ENCODE data around the gene DYNC1I1. TPM values are rescaled to one million over a fixed set of nuclear protein-coding genes. Genes with fewer than 3 reads are reported as not detected.

DYNC1I1 gene
- total RNA-seq, 4 donors from 2014 or later = 7.8 to 21.3 (median 11.6) TPM

GRCh38 chr7:95794917-95795515 lies 22.7 kb downstream of the DYNC1I1 start:
- peak in 1 of 5 experiments; percentile 9 for TF ChIP-seq CTCF (IDR thresholded peaks at IDR 0.05 in 4 of 5, conservative IDR thresholded peaks at IDR 0.05 in 1 of 5)
- no peak for TF ChIP-seq POLR2A (IDR thresholded peaks at IDR 0.05)
- intact Hi-C loops (cut with DNase I; ENCODE audit: low total_unique reads) = no loop called here
- no peaks in the 10 kb centered on the region for H3K36me3 ChIP-seq
- no peaks in the 10 kb centered on the region for H3K4me1 ChIP-seq
- ATAC-seq (no peak), DNase-seq (no peak)
- H3K27ac ChIP-seq = no peak overlapping the region
- in situ Hi-C loops (cut with MboI; ENCODE audit: low sequenced_read_pairs in 4 of 4) = no loop called here
- no peaks in the 10 kb centered on the region for H3K9me3 ChIP-seq
- no peak overlapping the region for H3K4me3 ChIP-seq
- H3K27me3 ChIP-seq = no peaks in the 10 kb centered on the region

GRCh38 chr7:95796617-95797016 lies 24.3 kb downstream of the DYNC1I1 start:
- no peak for DNase-seq
- Histone ChIP-seq H3K27me3 (no peaks in the 10 kb centered on the region), H3K27ac (no peak overlapping the region), H3K9me3 (no peaks in the 10 kb centered on the region), H3K4me1 (no peaks in the 10 kb centered on the region), H3K36me3 (no peaks in the 10 kb centered on the region), H3K4me3 (no peak overlapping the region)
- no peak for ATAC-seq
- in situ Hi-C loops (cut with MboI; ENCODE audit: low sequenced_read_pairs in 4 of 4) = no loop called here
- TF ChIP-seq CTCF (IDR thresholded peaks at IDR 0.05 in 4 of 5, conservative IDR thresholded peaks at IDR 0.05 in 1 of 5) (no peak), POLR2A (IDR thresholded peaks at IDR 0.05) (no peak)
- intact Hi-C loops (cut with DNase I; ENCODE audit: low total_unique reads) = no loop called here

GRCh38 chr7:95798401-95798930 lies 26.1 kb downstream of the DYNC1I1 start:
- no peak overlapping the region for H3K27ac ChIP-seq
- TF ChIP-seq POLR2A (IDR thresholded peaks at IDR 0.05) (no peak), CTCF (IDR thresholded peaks at IDR 0.05 in 4 of 5, conservative IDR thresholded peaks at IDR 0.05 in 1 of 5) (no peak)
- no peak overlapping the region for H3K4me3 ChIP-seq
- no peak for ATAC-seq
- in situ Hi-C loops (cut with MboI; ENCODE audit: low sequenced_read_pairs in 4 of 4) = no loop called here
- H3K36me3 ChIP-seq = no peaks in the 10 kb centered on the region
- DNase-seq = no peak
- H3K9me3 ChIP-seq = no peaks in the 10 kb centered on the region
- no peaks in the 10 kb centered on the region for H3K27me3 ChIP-seq
- no peaks in the 10 kb centered on the region for H3K4me1 ChIP-seq
- intact Hi-C loops (cut with DNase I; ENCODE audit: low total_unique reads) = no loop called here

- TF ChIP-seq POLR2A (IDR thresholded peaks at IDR 0.05) (no peak), CTCF (IDR thresholded peaks at IDR 0.05 in 4 of 5, conservative IDR thresholded peaks at IDR 0.05 in 1 of 5) (no peak)
- H3K4me1 ChIP-seq = no peaks in the 10 kb centered on the region
- H3K9me3 ChIP-seq = no peaks in the 10 kb centered on the region
- no peak overlapping the region for H3K27ac ChIP-seq
- in situ Hi-C loops (cut with MboI; ENCODE audit: low sequenced_read_pairs in 4 of 4) = no loop called here
- DNase-seq (no peak), ATAC-seq (no peak)
- no peak overlapping the region for H3K4me3 ChIP-seq
- H3K27me3 ChIP-seq = no peaks in the 10 kb centered on the region
- intact Hi-C loops (cut with DNase I; ENCODE audit: low total_unique reads) = no loop called here
- no peaks in the 10 kb centered on the region for H3K36me3 ChIP-seq
Measured at GRCh38 chr7:95800787-95801186, 28.4 kb downstream of the DYNC1I1 start.

- ATAC-seq (no peak), DNase-seq (no peak)
- H3K27ac ChIP-seq = no peak overlapping the region
- in situ Hi-C loops (cut with MboI; ENCODE audit: low sequenced_read_pairs in 4 of 4) (no loop called here), intact Hi-C loops (cut with DNase I; ENCODE audit: low total_unique reads) (no loop called here)
- H3K4me1 ChIP-seq = no peaks in the 10 kb centered on the region
- H3K27me3 ChIP-seq = no peaks in the 10 kb centered on the region
- TF ChIP-seq POLR2A (IDR thresholded peaks at IDR 0.05) (no peak), CTCF (IDR thresholded peaks at IDR 0.05 in 4 of 5, conservative IDR thresholded peaks at IDR 0.05 in 1 of 5) (no peak)
- no peak overlapping the region for H3K4me3 ChIP-seq
- H3K9me3 ChIP-seq = no peaks in the 10 kb centered on the region
- no peaks in the 10 kb centered on the region for H3K36me3 ChIP-seq
Measured at GRCh38 chr7:95802270-95802669, 29.9 kb downstream of the DYNC1I1 start.

All from gastrocnemius medialis (tissue), 4 donors.